Urinary bladder (tissue), 4 donors: Measurements from ENCODE around the gene KLC4. TPM values are rescaled to one million over a fixed set of nuclear protein-coding genes. Genes with fewer than 3 reads are reported as not detected.
A peak's percentile ranks its signal among the peaks of the same experiment; 100 is the strongest.

Experiments
- DNase-seq: peaks from one replicate; pipeline ENCODE4 v3.0.0-alpha.2; 2015; ENCODE audit errors: extremely low spot score
- H3K27ac ChIP-seq: one replicate; pipeline ENCODE4 v1.5.1; 2013; ENCODE audit warnings: low read depth, mild to moderate bottlenecking, moderate library complexity
- H3K36me3 ChIP-seq: one replicate; pipeline ENCODE4 v1.6.1; 2013; ENCODE audit warnings: mild to moderate bottlenecking, moderate library complexity; ENCODE audit not compliant: insufficient read depth
- H3K4me1 ChIP-seq: one replicate; pipeline ENCODE4 v1.6.1; 2013; ENCODE audit warnings: mild to moderate bottlenecking, moderate library complexity; ENCODE audit not compliant: insufficient read depth
- H3K4me3 ChIP-seq: one replicate; pipeline ENCODE4 v1.5.1; 2013; ENCODE audit warnings: low read depth, low read length
- WGBS: extraction: QIAGEN DNeasy Blood & Tissue Kit; methylation state at CpG from one replicate; pipeline ENCODE4 v1.1.7; 2013; 5-methylcytosine and 5-hydroxymethylcytosine counted together
- polyA plus RNA-seq: library from polyadenylated mRNA; stranded (reverse); fragments of 200-250 nt; gene quantifications from one replicate; pipeline ENCODE4 v1.2.3, GENCODE V29; 2013
- total RNA-seq: library from RNA; depleted of rRNA; stranded (reverse); fragments of >200 nt; gene quantifications from one replicate; pipeline ENCODE4 v1.2.3, GENCODE V29; 2014
- donor health status: healthy with polysubstance abuse.
- donor health status: healthy.

The KLC4 gene
- total RNA-seq (17.1 TPM), polyA plus RNA-seq (31.9 TPM)

DNA sequence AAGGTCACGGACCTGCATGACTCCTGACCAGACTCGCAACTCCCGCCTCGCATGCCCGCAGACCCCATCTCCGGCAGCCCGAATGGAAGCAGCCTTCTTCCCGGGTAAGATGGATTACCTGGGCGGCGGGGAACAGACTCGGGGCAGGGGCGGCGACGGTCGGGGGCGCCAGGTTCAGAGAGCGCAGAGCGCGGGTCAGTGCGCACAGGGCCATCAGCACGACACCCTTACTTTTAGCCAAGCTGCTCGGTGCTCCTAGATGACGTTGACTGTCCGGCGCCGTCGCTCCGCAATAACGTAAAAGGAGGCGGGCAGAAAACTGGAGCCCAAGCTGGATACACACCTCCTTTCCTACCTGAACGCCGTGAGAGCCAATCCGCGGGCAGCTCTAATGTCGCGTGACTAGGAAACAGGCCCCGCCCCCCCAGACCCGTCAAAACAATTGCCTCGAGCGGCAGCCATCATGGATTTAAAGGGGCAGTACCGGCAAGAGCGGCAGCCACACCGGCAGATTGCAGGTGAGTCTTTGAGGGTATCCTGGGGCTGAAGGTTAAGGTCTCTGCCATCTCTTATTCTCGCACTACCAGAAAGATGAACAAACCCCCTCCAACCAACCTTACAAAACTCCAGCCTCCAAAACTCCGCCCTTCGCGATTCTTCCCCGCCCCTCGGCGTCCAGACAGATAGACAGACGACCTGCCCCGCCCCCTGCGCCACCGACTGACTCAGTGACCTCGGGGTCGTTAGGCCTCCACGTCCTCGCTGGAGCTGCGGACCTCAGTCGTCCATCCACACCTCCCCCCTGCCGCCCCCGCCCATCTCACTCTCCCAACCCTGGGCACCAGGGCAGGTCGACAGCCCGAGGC lies at the start of gene KLC4, which contains the start of gene MRPL2:
Gene KLC4 (plus strand): TSS at position 464 of the 866 bp plus-strand sequence. CDS start 1,705 bp downstream, outside the sequence.
Gene MRPL2 (minus strand): TSS at position 267 of the 866 bp plus-strand sequence. CDS start 53 bp downstream, at position 214.
- Histone ChIP-seq H3K27ac (peak within 1 kb of the TSS; percentile 91), H3K4me1 (no peaks in the 10 kb centered on the region), H3K4me3 (peak within 1 kb of the TSS; percentile 89), H3K36me3 (no peaks in the 10 kb centered on the region)
- under 1% methylated on average over 64 of the region's 64 CpGs for WGBS
- peak; percentile 98 for DNase-seq

DNA sequence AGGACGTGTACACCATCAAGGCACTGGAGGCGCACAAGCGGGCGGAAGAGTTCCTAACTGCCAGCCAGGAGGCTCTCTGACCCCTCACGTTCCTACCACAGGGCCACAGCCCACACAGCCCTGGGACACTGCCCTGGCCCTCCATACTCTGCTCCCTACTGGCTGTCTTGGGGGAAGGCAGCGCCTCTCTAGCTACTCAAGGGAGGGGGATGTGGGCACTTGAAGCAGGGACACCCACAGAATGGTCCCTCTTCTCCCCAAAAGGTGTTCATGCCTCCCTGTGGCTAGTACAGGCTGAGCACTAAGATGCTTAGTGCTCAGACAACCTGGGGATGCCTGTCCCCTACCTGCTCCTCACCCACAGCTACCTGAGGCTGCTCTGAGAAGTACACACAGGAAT lies 48.2 kb upstream of the KLC4 start:
- H3K27ac ChIP-seq = no peak overlapping the region
- H3K4me3 ChIP-seq = no peak overlapping the region
- DNase-seq = no peak
- H3K36me3 ChIP-seq = peaks cover 5% of the 10 kb centered on the region
- 79% methylated on average over 6 of the region's 6 CpGs for WGBS
- H3K4me1 ChIP-seq = no peaks in the 10 kb centered on the region

DNA sequence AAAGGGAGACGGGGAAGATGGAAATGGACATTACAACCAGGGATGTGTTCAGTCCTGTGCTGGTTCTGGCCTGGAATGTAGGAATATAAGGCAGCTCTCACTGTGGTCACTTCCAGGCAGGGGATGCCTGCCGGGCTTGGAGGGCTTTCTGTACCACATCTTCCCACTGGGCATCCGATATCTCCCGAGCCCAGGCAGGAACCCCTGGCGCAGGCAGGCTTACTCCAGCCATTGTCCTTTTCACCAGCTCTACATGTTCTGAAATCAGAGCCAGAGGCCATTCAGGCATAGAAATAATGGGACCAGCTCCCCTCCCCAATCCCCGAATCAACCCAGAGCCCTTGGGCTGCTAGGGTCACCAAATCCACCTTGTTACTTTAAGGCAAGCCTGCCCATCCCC lies 47.1 kb upstream of the KLC4 start:
- no peaks in the 10 kb centered on the region for H3K4me1 ChIP-seq

DNA sequence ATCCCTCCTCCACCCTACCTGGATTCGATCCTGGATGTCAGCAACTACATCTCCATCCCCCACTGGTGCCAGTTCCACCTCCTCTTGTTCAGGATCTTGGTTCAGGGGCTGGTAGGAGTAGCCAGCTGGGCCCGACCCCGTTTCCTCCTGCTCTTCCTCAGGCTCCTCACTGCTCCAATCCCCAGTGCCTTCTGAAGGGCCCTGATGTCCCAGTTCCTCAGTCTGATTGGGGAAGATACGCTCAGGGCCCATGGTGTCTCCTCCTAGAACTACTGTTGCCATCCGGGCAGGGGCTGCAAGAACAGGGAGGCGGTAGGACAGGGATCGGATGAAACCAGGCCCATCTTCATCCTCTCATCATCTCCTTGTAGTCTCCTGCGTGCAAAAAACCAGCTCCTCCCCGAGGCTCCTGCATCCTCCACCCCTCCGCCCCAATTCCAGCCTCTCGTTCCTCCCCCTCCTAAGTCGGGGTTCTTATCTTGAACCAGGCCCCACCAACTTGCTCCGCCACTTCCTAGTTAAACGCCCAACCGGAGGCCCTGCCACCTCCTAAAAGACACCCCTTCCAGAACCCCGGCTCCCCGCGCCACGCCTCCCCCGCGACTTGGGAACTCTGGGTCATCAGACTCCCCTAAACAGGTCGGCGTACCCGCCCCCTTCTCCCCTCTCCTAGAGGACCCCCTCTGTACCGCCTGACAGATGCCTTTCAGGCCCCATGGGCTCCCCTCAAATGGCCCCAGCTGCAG lies 46.2 kb upstream of the KLC4 start:
- H3K4me3 ChIP-seq = peak overlapping the region; percentile 55
- DNase-seq = no peak
- H3K36me3 ChIP-seq = peaks cover 1% of the 10 kb centered on the region
- 2% methylated on average over 25 of the region's 25 CpGs for WGBS
- H3K27ac ChIP-seq = peak overlapping the region; percentile 61
- H3K4me1 ChIP-seq = no peaks in the 10 kb centered on the region

More for the DNA sequence above, 47.1 kb upstream of the KLC4 start:
- peaks cover 1% of the 10 kb centered on the region for H3K36me3 ChIP-seq
- 81% methylated on average over 6 of the region's 6 CpGs for WGBS
- no peak overlapping the region for H3K4me3 ChIP-seq
- DNase-seq = no peak
- no peak overlapping the region for H3K27ac ChIP-seq

DNA sequence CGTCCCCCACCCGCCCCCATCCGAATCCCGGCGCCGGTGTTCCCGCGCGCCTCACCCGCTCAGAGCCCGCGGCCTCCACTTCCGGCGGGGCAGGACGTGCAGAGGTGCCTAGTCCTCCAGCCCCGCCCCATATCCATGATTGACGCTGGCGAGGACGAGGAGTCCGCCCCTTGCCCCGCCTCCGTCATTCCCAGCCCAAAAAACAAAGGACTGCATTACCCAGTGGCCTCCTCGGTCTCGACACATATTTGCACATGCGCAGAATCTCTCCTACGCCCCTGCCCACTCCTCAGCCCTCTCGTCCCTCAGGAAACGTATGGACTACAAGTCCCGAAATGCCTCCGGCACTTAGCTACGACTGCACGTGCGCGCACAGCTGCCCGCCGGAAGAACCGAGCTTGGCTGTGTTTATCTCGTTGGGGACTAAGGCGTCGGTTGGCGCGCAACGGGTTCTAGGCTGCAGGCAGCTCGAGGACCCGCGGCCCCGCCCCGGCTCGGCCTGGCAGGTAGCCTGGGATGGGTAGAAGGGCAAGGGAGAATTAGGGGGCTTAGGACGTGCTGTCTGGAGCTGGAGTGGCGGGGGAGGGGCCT lies 45.5 kb upstream of the KLC4 start, which contains the start of the genes KLHDC3 and MEA1:
Gene KLHDC3 (plus strand): TSS at position 407 of the 591 bp plus-strand sequence. CDS start 2,944 bp downstream, outside the sequence.
Gene MEA1 (minus strand): TSS at position 104 of the 591 bp plus-strand sequence. CDS start 133 bp downstream, outside the sequence.
- Histone ChIP-seq H3K36me3 (peaks cover 1% of the 10 kb centered on the region), H3K4me1 (no peaks in the 10 kb centered on the region)
- WGBS = under 1% methylated on average over 51 of the region's 51 CpGs

DNA sequence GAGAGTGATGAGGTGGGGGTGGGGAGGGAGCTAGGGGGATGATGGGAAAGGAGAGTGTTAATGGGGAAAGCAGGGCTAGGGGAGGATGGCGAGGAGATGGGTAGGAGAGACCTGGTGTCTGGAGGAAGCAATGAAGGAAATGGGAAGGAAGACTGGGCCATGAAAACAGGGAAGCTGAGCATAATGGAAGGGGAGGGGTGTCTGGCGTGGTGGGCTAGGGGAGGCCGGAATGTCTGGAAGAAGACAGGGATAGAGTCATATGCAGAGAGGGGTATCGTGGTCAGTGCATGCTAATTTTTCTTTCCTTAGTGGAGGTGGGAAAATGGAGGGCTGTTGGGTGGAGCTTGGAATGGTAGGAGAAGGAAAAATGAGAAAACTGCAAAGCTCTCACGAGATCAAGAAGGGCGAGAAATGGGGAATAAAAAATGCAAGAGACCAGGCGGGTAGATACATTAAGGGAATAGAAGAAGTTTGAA lies 45.0 kb upstream of the KLC4 start:
- no peak for DNase-seq
- no peaks in the 10 kb centered on the region for H3K36me3 ChIP-seq
- H3K27ac ChIP-seq = peak overlapping the region; percentile 44
- H3K4me1 ChIP-seq = no peaks in the 10 kb centered on the region
- H3K4me3 ChIP-seq = peak overlapping the region; percentile 78
- WGBS = under 1% methylated on average over 7 of the region's 7 CpGs

More for the DNA sequence above, 45.5 kb upstream of the KLC4 start, which contains the start of the genes KLHDC3 and MEA1:
- peak; percentile 100 for DNase-seq
- Histone ChIP-seq H3K4me3 (peak within 1 kb of the TSS; percentile 78), H3K27ac (peak within 1 kb of the TSS; percentile 61)

DNA sequence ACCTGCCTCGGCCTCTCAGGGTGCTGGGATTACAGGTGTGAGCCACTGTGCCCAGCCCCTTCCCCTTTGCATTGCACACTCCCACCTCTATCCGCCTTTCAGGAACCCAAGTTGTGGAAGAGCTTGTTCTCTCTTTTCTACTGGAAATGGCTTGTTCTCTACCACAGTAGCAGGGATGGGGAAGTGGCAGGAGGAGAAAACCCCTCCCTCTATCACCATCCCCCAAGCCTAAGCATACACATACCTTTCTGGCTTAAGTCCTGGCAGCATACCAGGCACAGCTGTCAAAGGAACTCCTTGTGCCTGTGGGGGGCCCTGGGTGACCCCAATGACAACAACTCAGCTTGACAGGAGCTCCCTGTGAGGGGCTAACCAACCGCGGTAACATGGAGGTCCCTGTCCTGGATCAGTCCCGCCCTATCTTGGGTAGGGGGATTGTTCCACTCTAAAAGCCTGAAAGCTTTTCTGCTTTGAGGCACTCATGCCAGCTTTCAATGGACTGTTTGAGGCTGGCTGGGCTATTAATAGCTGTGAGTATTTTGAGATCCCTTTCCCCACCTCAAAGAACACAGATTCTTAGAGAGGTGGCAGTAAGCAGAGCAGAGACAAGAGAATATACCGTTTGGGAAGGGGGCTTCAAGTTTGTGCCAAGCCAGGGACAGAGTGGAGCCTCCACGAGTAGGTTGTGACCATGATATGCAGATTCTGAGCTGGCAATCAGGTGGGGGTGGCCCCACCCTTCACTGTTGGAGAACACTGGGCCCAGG lies 43.1 kb upstream of the KLC4 start:
- whole genome bisulfite sequencing = 76% methylated on average over 7 of the region's 7 CpGs
- Histone ChIP-seq H3K27ac (no peak overlapping the region), H3K4me3 (no peak overlapping the region), H3K4me1 (no peaks in the 10 kb centered on the region), H3K36me3 (no peaks in the 10 kb centered on the region)
- DNase-seq = no peak

DNA sequence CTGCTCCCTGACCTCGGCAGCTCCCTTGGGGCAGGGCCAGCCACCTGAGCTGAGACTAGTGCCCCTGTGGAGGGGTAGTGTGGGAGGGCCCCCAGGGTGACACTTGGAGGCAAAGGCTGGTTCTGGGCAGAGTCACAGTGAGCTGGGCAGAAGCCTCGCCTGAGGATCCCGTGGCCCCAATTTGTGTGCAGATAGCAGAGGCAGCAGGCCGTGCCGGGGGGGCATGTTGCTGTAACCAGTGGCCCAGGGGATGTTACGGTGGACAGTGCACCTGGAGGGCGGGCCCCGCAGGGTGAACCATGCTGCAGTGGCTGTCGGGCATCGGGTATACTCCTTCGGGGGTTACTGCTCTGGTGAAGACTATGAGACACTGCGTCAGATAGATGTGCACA lies 42.5 kb upstream of the KLC4 start:
- Histone ChIP-seq H3K36me3 (no peaks in the 10 kb centered on the region), H3K27ac (no peak overlapping the region), H3K4me1 (no peaks in the 10 kb centered on the region), H3K4me3 (no peak overlapping the region)
- 89% methylated on average over 12 of the region's 12 CpGs for whole genome bisulfite sequencing
- DNase-seq = no peak

DNA sequence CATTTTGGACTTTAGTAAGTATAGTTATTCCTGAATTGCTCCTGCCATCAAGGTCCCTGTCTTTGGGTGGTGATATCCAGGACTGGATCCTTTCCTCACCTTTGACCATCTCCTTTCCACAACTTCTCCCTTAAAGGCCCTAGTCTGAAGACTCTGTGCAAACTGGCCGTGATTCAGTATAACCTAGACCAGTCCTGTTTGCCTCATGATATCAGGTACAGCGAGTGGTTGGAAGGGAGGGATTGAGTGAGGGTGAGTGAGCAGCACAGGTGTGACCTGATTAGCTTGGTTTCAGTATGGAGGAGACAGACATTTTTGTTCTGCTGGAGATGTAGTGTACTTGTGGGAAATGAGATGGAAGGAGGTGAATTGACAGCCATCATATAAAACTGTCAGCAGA lies 40.3 kb upstream of the KLC4 start:
- Histone ChIP-seq H3K36me3 (no peaks in the 10 kb centered on the region), H3K27ac (no peak overlapping the region), H3K4me1 (no peaks in the 10 kb centered on the region), H3K4me3 (no peak overlapping the region)
- no peak for DNase-seq
- WGBS = 90% methylated on average over 2 of the region's 2 CpGs

DNA sequence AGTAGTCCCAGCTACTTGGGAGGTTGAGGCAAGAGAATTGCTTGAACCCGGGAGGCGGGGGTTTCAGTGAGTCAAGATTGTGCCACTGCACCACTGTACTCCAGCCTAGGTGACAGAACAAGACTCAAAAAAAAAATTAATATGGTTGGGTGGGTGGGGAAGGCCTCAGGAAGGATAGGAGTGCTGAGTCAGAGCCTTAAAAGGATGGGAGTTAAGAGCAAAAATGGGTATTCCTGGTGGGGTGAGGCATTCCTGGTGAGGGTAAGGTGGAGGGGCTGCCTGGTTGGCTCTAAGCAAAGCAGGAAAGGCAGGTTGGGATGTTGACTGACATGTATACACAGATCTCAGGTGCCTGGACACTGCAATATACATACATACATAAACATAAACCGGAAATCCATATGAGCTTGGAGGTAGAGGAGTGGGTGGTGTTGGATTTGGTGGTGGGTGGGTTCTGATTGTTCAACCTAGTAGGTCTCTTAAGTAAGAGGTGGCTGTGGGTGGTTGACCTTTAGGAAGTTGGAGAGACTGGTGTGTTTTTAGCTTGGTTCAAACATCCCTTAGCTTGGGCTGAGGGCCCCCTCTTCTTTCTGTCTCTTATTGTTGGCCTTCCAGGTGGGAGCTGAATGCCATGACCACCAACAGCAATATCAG lies 39.3 kb upstream of the KLC4 start:
- WGBS = 92% methylated on average over 3 of the region's 3 CpGs
- Histone ChIP-seq H3K27ac (no peak overlapping the region), H3K36me3 (no peaks in the 10 kb centered on the region), H3K4me1 (no peaks in the 10 kb centered on the region), H3K4me3 (no peak overlapping the region)
- no peak for DNase-seq

DNA sequence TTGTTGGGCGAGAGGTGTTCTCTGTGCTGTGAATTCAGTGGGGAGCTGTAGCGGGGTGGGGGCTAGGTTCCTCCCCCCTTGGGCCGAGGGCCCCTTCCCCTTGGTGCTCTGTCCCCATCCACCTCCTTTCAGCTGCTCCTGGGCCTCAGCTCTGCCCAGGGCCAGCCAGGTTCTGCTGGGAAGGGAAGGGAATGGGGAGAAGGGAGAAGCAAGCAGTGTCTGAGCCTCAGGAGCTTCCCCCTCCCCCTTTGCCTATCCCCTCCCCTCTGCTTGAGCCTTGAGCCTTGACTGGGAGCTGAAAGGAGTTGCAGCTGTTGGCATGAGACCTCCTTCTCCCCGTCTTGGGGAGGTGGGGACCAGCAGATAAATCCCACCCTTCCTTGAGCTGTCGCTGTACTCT lies 38.6 kb upstream of the KLC4 start:
- 46% methylated on average over 5 of the region's 5 CpGs for WGBS
- Histone ChIP-seq H3K36me3 (no peaks in the 10 kb centered on the region), H3K27ac (peak overlapping the region; percentile 88), H3K4me1 (no peaks in the 10 kb centered on the region), H3K4me3 (peak overlapping the region; percentile 97)
- DNase-seq = no peak

DNA sequence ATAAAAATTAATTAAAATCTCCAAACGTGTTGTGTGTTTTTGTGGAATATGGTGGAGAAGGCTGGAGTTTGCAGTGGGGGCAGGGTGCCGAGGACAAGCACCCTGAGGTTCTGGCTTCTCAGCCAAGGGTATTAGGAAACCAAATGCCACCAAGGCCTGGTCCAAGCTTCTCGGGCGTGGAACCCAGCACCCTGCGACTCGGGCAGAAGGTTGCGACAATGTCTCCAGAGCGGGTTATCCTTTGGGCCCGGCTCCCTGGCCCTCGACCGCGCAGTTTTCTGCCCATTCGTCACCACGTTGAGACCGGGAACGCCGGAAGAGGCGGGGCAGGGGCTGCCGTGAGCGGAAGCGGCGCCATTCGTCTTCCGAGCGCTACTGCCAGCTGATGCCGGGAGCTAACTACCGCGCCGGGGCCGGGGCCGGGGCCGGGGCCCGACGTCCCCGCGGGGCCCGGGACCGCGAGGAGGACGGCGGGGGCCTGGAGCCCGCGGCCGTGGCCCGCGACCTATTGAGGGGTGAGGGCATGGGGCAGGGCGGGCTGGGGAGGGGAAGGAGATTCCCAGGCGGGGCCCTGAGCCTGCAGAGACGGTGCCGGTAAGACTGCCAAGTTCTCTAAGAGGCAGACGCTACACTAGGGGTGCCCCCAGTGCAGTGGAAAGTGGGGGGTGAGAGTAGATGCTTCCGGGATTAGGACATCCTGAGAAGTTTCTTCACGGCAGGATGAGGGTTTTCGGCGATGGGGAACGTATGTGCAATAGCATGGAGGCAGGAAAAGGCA lies 38.0 kb upstream of the KLC4 start, which contains the start of gene RRP36:
Gene RRP36 (plus strand): TSS at position 354 of the 778 bp plus-strand sequence. CDS start 32 bp downstream, at position 386.
- Histone ChIP-seq H3K27ac (peak within 1 kb of the TSS; percentile 88), H3K4me3 (peak within 1 kb of the TSS; percentile 97), H3K36me3 (no peaks in the 10 kb centered on the region), H3K4me1 (no peaks in the 10 kb centered on the region)
- WGBS = under 1% methylated on average over 56 of the region's 56 CpGs
- DNase-seq = no peak
